OCI-LY3 (cell line): ENCODE data around the gene PRKCI.

Experiments used
- H2AFZ ChIP-seq: fragments of 200-600, 300-600 bp; shearing (Covaris generic); 2 replicates; pipeline ENCODE4 v1.6.0; 2014; ENCODE audit warnings: antibody characterized with exemption, low read depth, low read length
- H3K27ac ChIP-seq: fragments of 200-600, 300-600 bp; sonication (generic); 2 replicates; pipeline ENCODE4 v1.5.1; 2014; ENCODE audit warnings: mild to moderate bottlenecking, low read length, moderate library complexity, mixed read lengths
- H3K27me3 ChIP-seq: fragments of 200-600, 300-600 bp; sonication (generic); 2 replicates; pipeline ENCODE4 v1.6.1; 2014; ENCODE audit warnings: low read depth, low read length, mixed read lengths
- H3K36me3 ChIP-seq: fragments of 200-600, 300-600 bp; sonication (generic); replicated peaks from 2 replicates; pipeline ENCODE3; 2014; ENCODE audit warnings: low read depth, low read length, mixed read lengths
- H3K4me1 ChIP-seq: fragments of 300-600, 200-600 bp; sonication (generic); 2 replicates; pipeline ENCODE4 v1.6.1; 2014; ENCODE audit warnings: low read length, mixed read lengths
- H3K4me2 ChIP-seq: fragments of 200-600, 300-600 bp; sonication (generic); 2 replicates; pipeline ENCODE4 v1.6.1; 2014; ENCODE audit warnings: low read length, mixed read lengths
- H3K4me3 ChIP-seq: fragments of 300-600, 200-600 bp; sonication (generic); 2 replicates; pipeline ENCODE4 v1.5.1; 2014; ENCODE audit warnings: antibody characterized with exemption, mild to moderate bottlenecking, low read length, moderate library complexity
- H3K79me2 ChIP-seq: fragments of 300-600, 200-600 bp; shearing (Covaris generic); 2 replicates; pipeline ENCODE4 v1.6.1; 2014; ENCODE audit warnings: mild to moderate bottlenecking, low read length, mixed read lengths
- H3K9ac ChIP-seq: fragments of 300-600, 200-600 bp; shearing (Covaris generic); 2 replicates; pipeline ENCODE4 v1.6.0; 2014; ENCODE audit warnings: mild to moderate bottlenecking, low read length, moderate library complexity
- H3K9me3 ChIP-seq: fragments of 200-600, 300-600 bp; shearing (Covaris generic); 2 replicates; pipeline ENCODE4 v1.6.1; 2014; ENCODE audit warnings: low read length, mixed read lengths; ENCODE audit not compliant: insufficient read depth
- H4K20me1 ChIP-seq: fragments of 200-600, 300-600 bp; sonication (generic); 2 replicates; pipeline ENCODE4 v1.6.1; 2016; ENCODE audit warnings: low read length, mixed read lengths; ENCODE audit not compliant: insufficient read depth
- EZH2phosphoT487 ChIP-seq: fragments of 200-600 bp; shearing (Covaris generic); IDR thresholded peaks from 2 replicates; pipeline ENCODE4 v1.6.1; 2018; ENCODE audit warnings: antibody characterized with exemption, mixed run types, low read depth
- TF ChIP-seq, protein P1 (sequence below): fragments of 200-600, 300-600 bp; sonication (generic); IDR thresholded peaks from 2 replicates; pipeline ENCODE4 v1.5.1; 2014; ENCODE audit warnings: antibody characterized with exemption, low read length, low read depth

The PRKCI gene

DNA sequence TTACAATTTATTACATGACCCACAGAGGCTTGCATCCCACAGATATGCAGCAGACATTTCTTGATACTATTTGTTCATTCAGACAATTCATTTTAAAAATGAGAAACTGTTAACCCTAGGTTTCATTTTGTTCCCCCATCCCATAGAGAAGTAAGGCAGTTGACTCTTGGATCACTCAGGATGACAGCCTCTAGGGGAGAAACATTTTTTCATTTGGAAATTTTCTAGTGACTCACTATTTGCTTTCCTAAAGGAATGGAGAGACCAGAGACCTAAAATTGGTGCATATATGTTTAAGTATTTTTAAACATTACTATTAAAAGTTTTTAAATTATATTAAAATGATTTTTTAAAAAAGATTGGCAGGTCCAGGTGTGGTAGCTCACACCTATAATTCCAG is 21.2 kb upstream of the PRKCI start:
- no peak overlapping the region for H3K9ac ChIP-seq
- H4K20me1 ChIP-seq = no peaks in the 10 kb centered on the region
- H3K4me1 ChIP-seq = peaks cover 20% of the 10 kb centered on the region
- H3K36me3 ChIP-seq = no peaks in the 10 kb centered on the region
- no peaks in the 10 kb centered on the region for H3K79me2 ChIP-seq
- no peaks in the 10 kb centered on the region for H3K9me3 ChIP-seq
- H3K4me3 ChIP-seq = no peak overlapping the region
- TF ChIP-seq EZH2phosphoT487 = no peak
- TF ChIP-seq, protein P1, sequence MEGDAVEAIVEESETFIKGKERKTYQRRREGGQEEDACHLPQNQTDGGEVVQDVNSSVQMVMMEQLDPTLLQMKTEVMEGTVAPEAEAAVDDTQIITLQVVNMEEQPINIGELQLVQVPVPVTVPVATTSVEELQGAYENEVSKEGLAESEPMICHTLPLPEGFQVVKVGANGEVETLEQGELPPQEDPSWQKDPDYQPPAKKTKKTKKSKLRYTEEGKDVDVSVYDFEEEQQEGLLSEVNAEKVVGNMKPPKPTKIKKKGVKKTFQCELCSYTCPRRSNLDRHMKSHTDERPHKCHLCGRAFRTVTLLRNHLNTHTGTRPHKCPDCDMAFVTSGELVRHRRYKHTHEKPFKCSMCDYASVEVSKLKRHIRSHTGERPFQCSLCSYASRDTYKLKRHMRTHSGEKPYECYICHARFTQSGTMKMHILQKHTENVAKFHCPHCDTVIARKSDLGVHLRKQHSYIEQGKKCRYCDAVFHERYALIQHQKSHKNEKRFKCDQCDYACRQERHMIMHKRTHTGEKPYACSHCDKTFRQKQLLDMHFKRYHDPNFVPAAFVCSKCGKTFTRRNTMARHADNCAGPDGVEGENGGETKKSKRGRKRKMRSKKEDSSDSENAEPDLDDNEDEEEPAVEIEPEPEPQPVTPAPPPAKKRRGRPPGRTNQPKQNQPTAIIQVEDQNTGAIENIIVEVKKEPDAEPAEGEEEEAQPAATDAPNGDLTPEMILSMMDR = no peak
- H3K4me2 ChIP-seq = no peak overlapping the region
- H3K27ac ChIP-seq = no peak overlapping the region
- no peak overlapping the region for H2AFZ ChIP-seq
- H3K27me3 ChIP-seq = peaks cover 16% of the 10 kb centered on the region

DNA sequence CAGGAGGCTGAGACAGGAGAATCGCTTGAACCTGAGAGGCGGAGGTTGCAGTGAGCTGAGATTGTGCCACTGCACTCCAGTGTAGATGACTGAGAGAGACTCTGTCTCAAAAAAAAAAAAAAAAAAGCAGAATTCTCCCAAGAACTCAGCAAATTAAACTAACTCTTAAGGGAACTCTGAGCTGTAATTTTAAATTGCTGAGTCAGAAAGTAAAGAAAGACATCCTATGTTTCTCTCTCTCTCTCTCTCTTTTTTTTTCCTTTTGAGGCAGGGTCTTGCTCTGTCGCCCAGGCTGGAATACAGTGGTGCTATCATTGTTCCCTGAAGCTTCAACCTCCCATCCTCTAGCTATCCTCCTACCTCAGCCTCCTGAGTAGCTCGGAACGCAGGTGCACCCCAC is 20.7 kb upstream of the PRKCI start:
- Histone ChIP-seq H4K20me1 (no peaks in the 10 kb centered on the region), H3K79me2 (no peaks in the 10 kb centered on the region), H3K4me2 (no peak overlapping the region), H2AFZ (no peak overlapping the region), H3K36me3 (no peaks in the 10 kb centered on the region), H3K9me3 (no peaks in the 10 kb centered on the region), H3K27me3 (peaks cover 16% of the 10 kb centered on the region), H3K9ac (no peak overlapping the region), H3K4me1 (peaks cover 20% of the 10 kb centered on the region), H3K4me3 (no peak overlapping the region), H3K27ac (no peak overlapping the region)
- TF ChIP-seq, protein P1 = no peak
- no peak for TF ChIP-seq EZH2phosphoT487

DNA sequence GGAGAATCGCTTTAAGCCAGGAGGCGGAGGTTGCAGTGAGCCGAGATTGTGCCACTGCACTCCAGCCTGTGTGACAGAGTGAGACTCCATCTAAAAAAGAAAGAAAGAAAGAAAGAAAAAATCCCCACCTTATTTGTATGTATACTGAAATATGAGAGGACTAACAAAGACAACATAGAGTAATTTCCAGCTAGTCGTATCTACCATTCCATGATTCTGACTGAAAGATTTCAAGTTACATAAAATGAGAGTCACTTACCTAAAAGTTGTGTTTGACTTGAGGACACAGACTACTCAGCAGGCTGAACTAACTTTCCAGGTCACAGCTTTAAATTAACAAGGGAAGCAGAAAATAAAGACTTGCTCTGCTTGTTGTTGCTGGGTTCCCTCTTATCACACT is 18.8 kb upstream of the PRKCI start:
- H3K27ac ChIP-seq = no peak overlapping the region
- H3K9ac ChIP-seq = no peak overlapping the region
- peaks cover 16% of the 10 kb centered on the region for H3K27me3 ChIP-seq
- H3K4me1 ChIP-seq = peaks cover 20% of the 10 kb centered on the region
- H3K79me2 ChIP-seq = no peaks in the 10 kb centered on the region
- H3K36me3 ChIP-seq = no peaks in the 10 kb centered on the region
- no peak overlapping the region for H3K4me3 ChIP-seq
- no peaks in the 10 kb centered on the region for H4K20me1 ChIP-seq
- no peaks in the 10 kb centered on the region for H3K9me3 ChIP-seq
- H2AFZ ChIP-seq = no peak overlapping the region
- TF ChIP-seq, protein P1 = no peak
- no peak for TF ChIP-seq EZH2phosphoT487
- H3K4me2 ChIP-seq = no peak overlapping the region

DNA sequence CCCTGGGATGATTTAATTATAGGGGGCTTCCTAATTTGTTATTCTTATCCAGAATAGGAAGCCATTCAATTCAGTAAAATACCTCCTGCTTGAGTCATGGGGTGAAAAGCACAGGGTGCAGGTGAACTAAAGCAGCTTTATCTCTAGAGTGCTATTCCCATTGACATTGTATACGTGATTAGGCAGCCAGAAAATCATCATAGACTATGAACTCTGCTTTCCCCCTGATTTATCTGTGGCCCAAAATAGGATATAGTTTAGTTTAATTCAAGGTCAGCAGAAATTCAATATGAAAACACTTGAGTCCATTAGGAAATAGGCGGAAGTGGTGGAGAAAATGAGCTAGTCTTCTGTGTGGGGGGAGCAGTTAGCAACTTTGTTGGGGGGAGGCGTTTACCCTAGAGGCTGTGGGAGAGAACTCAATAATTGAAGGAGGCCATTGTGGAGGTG is 18.2 kb upstream of the PRKCI start:
- Histone ChIP-seq H4K20me1 (no peaks in the 10 kb centered on the region), H3K27ac (no peak overlapping the region), H3K4me2 (no peak overlapping the region), H3K36me3 (no peaks in the 10 kb centered on the region), H3K4me3 (no peak overlapping the region), H3K27me3 (peaks cover 14% of the 10 kb centered on the region), H3K9me3 (no peaks in the 10 kb centered on the region), H3K9ac (no peak overlapping the region), H3K79me2 (no peaks in the 10 kb centered on the region), H3K4me1 (peaks cover 20% of the 10 kb centered on the region), H2AFZ (no peak overlapping the region)
- no peak for TF ChIP-seq EZH2phosphoT487
- TF ChIP-seq, protein P1 = no peak
